ENCODE results near the gene ITGA5.

DNA sequence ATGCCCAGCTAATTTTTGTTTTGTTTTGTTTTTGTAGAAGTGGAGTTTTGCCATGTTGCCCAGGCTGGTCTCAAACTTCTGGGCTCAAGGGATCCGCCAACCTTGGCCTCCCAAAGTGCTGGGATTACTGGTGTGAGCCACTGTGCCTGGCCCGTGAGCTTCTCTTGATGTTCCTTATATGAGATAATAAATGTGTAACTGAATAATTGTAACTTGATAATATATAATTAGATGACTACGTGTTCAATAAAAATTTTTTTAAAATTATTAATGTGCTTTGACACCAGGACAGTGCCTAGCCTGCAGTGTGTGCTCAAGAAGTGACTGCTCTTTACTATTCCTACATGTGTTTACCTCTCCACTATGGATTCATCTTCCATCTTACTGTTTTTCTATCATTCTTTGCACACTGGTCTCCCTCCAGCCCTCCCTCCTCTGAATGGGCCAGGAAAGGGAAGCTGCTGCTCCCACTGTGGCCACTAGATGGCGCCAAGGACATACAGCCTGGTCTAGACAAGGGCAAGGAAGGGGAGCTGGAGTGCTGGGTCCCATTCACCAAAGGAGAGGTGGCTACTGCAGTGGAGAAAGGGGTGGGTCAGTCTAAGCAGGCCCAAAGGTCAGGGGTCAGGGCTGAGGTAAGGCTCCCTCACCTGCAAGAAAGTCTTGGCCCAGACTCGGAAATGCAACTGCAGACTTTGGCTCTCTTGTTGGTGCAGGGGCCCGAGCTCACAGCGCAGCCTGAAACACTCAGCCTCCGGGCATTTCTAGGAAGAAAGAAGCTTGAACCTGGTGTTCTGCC lies 19.9 kb downstream of the ITGA5 start:
- TF ChIP-seq POLR2AphosphoS5 (IDR thresholded peaks at IDR 0.05; ENCODE audit: low read depth, low read length) = no peak
- TF ChIP-seq SIN3A (IDR thresholded peaks at IDR 0.05; ENCODE audit: borderline replicate concordance, insufficient read depth, low read length) = no peak
- no peak for TF ChIP-seq TAF1 (IDR thresholded peaks at IDR 0.05; ENCODE audit: borderline replicate concordance, insufficient read depth, low read length)
- TF ChIP-seq, protein P1, sequence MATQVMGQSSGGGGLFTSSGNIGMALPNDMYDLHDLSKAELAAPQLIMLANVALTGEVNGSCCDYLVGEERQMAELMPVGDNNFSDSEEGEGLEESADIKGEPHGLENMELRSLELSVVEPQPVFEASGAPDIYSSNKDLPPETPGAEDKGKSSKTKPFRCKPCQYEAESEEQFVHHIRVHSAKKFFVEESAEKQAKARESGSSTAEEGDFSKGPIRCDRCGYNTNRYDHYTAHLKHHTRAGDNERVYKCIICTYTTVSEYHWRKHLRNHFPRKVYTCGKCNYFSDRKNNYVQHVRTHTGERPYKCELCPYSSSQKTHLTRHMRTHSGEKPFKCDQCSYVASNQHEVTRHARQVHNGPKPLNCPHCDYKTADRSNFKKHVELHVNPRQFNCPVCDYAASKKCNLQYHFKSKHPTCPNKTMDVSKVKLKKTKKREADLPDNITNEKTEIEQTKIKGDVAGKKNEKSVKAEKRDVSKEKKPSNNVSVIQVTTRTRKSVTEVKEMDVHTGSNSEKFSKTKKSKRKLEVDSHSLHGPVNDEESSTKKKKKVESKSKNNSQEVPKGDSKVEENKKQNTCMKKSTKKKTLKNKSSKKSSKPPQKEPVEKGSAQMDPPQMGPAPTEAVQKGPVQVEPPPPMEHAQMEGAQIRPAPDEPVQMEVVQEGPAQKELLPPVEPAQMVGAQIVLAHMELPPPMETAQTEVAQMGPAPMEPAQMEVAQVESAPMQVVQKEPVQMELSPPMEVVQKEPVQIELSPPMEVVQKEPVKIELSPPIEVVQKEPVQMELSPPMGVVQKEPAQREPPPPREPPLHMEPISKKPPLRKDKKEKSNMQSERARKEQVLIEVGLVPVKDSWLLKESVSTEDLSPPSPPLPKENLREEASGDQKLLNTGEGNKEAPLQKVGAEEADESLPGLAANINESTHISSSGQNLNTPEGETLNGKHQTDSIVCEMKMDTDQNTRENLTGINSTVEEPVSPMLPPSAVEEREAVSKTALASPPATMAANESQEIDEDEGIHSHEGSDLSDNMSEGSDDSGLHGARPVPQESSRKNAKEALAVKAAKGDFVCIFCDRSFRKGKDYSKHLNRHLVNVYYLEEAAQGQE (IDR thresholded peaks at IDR 0.05; ENCODE audit: insufficient read depth in 1 of 2, low read depth in 2 of 2, low read length in 2 of 2) = no peak

All from PFSK-1 (cell line).